Progenitor cell of endocrine pancreas (in vitro differentiated cells): ENCODE results near the gene BCL2L12. TPM values are rescaled to one million over a fixed set of nuclear protein-coding genes. Genes with fewer than 3 reads are reported as not detected.
A peak's percentile ranks its signal among the peaks of the same experiment; 100 is the strongest.

Experiments
- DNase-seq: peaks from one replicate; pipeline ENCODE4 v3.0.0; 2021; ENCODE audit warnings: low spot score; ENCODE audit not compliant: unreplicated experiment
- H3K27ac Mint-ChIP-seq: 2 replicates; pipeline ENCODE4 v1.8.0; 2021; ENCODE audit warnings: mild to moderate bottlenecking, moderate library complexity, mixed read lengths
- H3K27me3 Mint-ChIP-seq: 2 replicates; pipeline ENCODE4 v1.8.0; 2021; ENCODE audit warnings: mixed read lengths
- H3K36me3 Mint-ChIP-seq: 2 replicates; pipeline ENCODE4 v1.8.0; 2022; ENCODE audit warnings: mixed read lengths; ENCODE audit not compliant: insufficient read depth
- H3K4me1 Mint-ChIP-seq: 2 replicates; pipeline ENCODE4 v1.8.0; 2021; ENCODE audit warnings: low read depth, mixed read lengths
- H3K4me3 Mint-ChIP-seq: 2 replicates; pipeline ENCODE4 v1.8.0; 2021; ENCODE audit warnings: low read depth, mild to moderate bottlenecking, moderate library complexity, mixed read lengths
- H3K9me3 Mint-ChIP-seq: 2 replicates; pipeline ENCODE4 v1.8.0; 2021; ENCODE audit warnings: low read depth, mixed read lengths
- CTCF ChIP-seq: fragments of 200-600 bp; sonication (generic); IDR thresholded peaks from one replicate; pipeline ENCODE4 v1.5.0; 2021; ENCODE audit warnings: antibody characterized with exemption, mild to moderate bottlenecking; ENCODE audit not compliant: unreplicated experiment
- total RNA-seq: library from RNA; stranded (reverse); gene quantifications from 2 replicates; pipeline ENCODE4 v1.2.1, GENCODE V29; 2021

The BCL2L12 gene
- total RNA-seq, 1 donor from 2014 or later = 59.0 TPM

GRCh38 chr19:49652551-49653465 is 12.9 kb upstream of the BCL2L12 start:
- Mint-ChIP-seq H3K4me3 (no peak overlapping the region), H3K36me3 (peaks cover 14% of the 10 kb centered on the region), H3K27me3 (no peaks in the 10 kb centered on the region), H3K9me3 (no peaks in the 10 kb centered on the region), H3K27ac (no peak overlapping the region), H3K4me1 (no peaks in the 10 kb centered on the region)
- no peak for DNase-seq
- no peak for TF ChIP-seq CTCF

- no peaks in the 10 kb centered on the region for H3K4me1 Mint-ChIP-seq
- no peaks in the 10 kb centered on the region for H3K9me3 Mint-ChIP-seq
- peaks cover 14% of the 10 kb centered on the region for H3K36me3 Mint-ChIP-seq
- no peak overlapping the region for H3K4me3 Mint-ChIP-seq
- no peak overlapping the region for H3K27ac Mint-ChIP-seq
- DNase-seq = no peak
- no peak for TF ChIP-seq CTCF
- no peaks in the 10 kb centered on the region for H3K27me3 Mint-ChIP-seq
These were observed 12.3 kb upstream of the BCL2L12 start for GRCh38 chr19:49653466-49653806.

- H3K27me3 Mint-ChIP-seq = no peaks in the 10 kb centered on the region
- H3K27ac Mint-ChIP-seq = no peak overlapping the region
- peaks cover 16% of the 10 kb centered on the region for H3K36me3 Mint-ChIP-seq
- no peak for DNase-seq
- TF ChIP-seq CTCF = no peak
- no peak overlapping the region for H3K4me3 Mint-ChIP-seq
- no peaks in the 10 kb centered on the region for H3K9me3 Mint-ChIP-seq
- no peaks in the 10 kb centered on the region for H3K4me1 Mint-ChIP-seq
These were observed 11.2 kb upstream of the BCL2L12 start for GRCh38 chr19:49654581-49654980.

DNA sequence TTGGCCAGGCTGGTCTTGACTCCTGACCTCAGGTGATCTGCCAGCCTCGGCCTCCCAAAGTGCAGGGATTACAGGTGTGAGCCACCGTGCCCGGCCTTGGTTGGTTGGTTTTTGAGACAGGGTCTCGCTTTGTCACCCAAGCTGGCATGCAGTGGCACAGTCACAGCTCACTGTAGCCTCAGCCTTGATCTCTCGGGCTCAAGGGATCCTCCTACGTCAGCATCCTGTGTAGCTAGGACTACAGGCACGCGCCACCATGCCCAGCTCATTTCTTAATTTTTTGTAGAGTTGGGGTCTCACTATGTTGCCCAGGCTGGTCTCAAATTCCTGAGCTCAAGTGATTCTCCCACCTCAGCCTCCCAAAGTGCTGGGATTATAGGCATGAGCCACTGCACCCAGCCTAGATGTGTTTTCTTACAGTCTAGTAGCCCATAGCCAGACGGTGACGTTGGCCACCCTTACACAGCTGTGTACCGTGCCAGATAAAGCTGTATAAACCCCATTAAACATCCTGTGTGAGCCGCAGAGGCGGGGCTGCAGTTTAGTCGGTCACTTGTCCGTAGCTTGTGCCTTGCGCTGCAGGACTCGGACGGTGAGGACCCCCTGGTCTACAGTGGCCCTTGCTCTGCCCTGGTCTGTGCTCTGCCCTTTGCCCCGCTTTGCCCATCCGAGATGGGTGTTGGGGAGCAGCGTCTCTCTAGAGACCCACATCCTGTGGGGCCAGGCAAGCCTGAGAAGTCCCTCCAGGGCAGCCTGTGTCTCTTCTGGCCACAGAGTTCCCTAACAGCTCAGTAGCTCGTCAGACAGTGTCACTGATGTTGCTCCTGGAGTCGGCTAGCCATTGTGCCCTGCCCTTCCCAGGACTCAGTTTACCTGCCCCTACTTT is 9.9 kb upstream of the BCL2L12 start:
- Mint-ChIP-seq H3K36me3 (peaks cover 21% of the 10 kb centered on the region), H3K27me3 (no peaks in the 10 kb centered on the region), H3K4me3 (no peak overlapping the region), H3K9me3 (no peaks in the 10 kb centered on the region), H3K4me1 (no peaks in the 10 kb centered on the region), H3K27ac (no peak overlapping the region)
- TF ChIP-seq CTCF = no peak
- no peak for DNase-seq

- Mint-ChIP-seq H3K4me3 (no peak overlapping the region), H3K36me3 (peaks cover 22% of the 10 kb centered on the region), H3K9me3 (no peaks in the 10 kb centered on the region), H3K27ac (peak overlapping the region; percentile 41), H3K27me3 (no peaks in the 10 kb centered on the region), H3K4me1 (no peaks in the 10 kb centered on the region)
- DNase-seq = no peak
- TF ChIP-seq CTCF = no peak
These were observed 9.2 kb upstream of the BCL2L12 start for GRCh38 chr19:49656456-49657109.
